Measurements from ENCODE around the gene MAGI3.

MAGI3 gene

GRCh38 chr1:113672491-113672890, 282.2 kb downstream of the MAGI3 start:
- Histone ChIP-seq H3K9ac (ENCODE audit: low read length) (no peak overlapping the region), H3K4me2 (ENCODE audit: low read length) (no peak overlapping the region), H2AFZ (ENCODE audit: low read depth, low read length) (no peak overlapping the region), H3K79me2 (ENCODE audit: low read length) (no peaks in the 10 kb centered on the region), H3K9me3 (ENCODE audit: insufficient read depth, low read length) (no peaks in the 10 kb centered on the region), H3K4me1 (ENCODE audit: low read length) (peaks cover 24% of the 10 kb centered on the region), H3K36me3 (replicated peaks; ENCODE audit: low read depth, low read length) (no peaks in the 10 kb centered on the region), H4K20me1 (ENCODE audit: insufficient read depth, low read length) (no peaks in the 10 kb centered on the region), H3K27me3 (ENCODE audit: low read depth, low read length) (no peaks in the 10 kb centered on the region), H3K27ac (ENCODE audit: low read length) (no peak overlapping the region), H3K4me3 (ENCODE audit: low read length) (no peak overlapping the region)
- TF ChIP-seq, protein P1, sequence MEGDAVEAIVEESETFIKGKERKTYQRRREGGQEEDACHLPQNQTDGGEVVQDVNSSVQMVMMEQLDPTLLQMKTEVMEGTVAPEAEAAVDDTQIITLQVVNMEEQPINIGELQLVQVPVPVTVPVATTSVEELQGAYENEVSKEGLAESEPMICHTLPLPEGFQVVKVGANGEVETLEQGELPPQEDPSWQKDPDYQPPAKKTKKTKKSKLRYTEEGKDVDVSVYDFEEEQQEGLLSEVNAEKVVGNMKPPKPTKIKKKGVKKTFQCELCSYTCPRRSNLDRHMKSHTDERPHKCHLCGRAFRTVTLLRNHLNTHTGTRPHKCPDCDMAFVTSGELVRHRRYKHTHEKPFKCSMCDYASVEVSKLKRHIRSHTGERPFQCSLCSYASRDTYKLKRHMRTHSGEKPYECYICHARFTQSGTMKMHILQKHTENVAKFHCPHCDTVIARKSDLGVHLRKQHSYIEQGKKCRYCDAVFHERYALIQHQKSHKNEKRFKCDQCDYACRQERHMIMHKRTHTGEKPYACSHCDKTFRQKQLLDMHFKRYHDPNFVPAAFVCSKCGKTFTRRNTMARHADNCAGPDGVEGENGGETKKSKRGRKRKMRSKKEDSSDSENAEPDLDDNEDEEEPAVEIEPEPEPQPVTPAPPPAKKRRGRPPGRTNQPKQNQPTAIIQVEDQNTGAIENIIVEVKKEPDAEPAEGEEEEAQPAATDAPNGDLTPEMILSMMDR (IDR thresholded peaks at IDR 0.05; ENCODE audit: low read depth, low read length) = no peak
- no peak for TF ChIP-seq EZH2phosphoT487 (IDR thresholded peaks at IDR 0.05; ENCODE audit: low read depth)

- Histone ChIP-seq H3K27me3 (ENCODE audit: low read depth, low read length) (no peaks in the 10 kb centered on the region), H4K20me1 (ENCODE audit: insufficient read depth, low read length) (no peaks in the 10 kb centered on the region), H3K27ac (ENCODE audit: low read length) (no peak overlapping the region), H3K9ac (ENCODE audit: low read length) (no peak overlapping the region), H3K4me2 (ENCODE audit: low read length) (peak overlapping the region; percentile 35), H3K36me3 (replicated peaks; ENCODE audit: low read depth, low read length) (no peaks in the 10 kb centered on the region), H3K9me3 (ENCODE audit: insufficient read depth, low read length) (no peaks in the 10 kb centered on the region), H3K79me2 (ENCODE audit: low read length) (no peaks in the 10 kb centered on the region), H3K4me1 (ENCODE audit: low read length) (peaks cover 24% of the 10 kb centered on the region), H3K4me3 (ENCODE audit: low read length) (no peak overlapping the region), H2AFZ (ENCODE audit: low read depth, low read length) (no peak overlapping the region)
- TF ChIP-seq, protein P1 (IDR thresholded peaks at IDR 0.05; ENCODE audit: low read depth, low read length) = no peak
- no peak for TF ChIP-seq EZH2phosphoT487 (IDR thresholded peaks at IDR 0.05; ENCODE audit: low read depth)
Observed at GRCh38 chr1:113674591-113674990, 284.3 kb downstream of the MAGI3 start.

GRCh38 chr1:113675302-113675701, 285.0 kb downstream of the MAGI3 start:
- H3K9ac ChIP-seq (ENCODE audit: low read length) = no peak overlapping the region
- peak overlapping the region; percentile 35 for H3K4me2 ChIP-seq (ENCODE audit: low read length)
- no peak overlapping the region for H3K4me3 ChIP-seq (ENCODE audit: low read length)
- H3K79me2 ChIP-seq (ENCODE audit: low read length) = no peaks in the 10 kb centered on the region
- no peaks in the 10 kb centered on the region for H4K20me1 ChIP-seq (ENCODE audit: insufficient read depth, low read length)
- H3K4me1 ChIP-seq (ENCODE audit: low read length) = peaks cover 24% of the 10 kb centered on the region
- no peak overlapping the region for H2AFZ ChIP-seq (ENCODE audit: low read depth, low read length)
- no peaks in the 10 kb centered on the region for H3K36me3 ChIP-seq (replicated peaks; ENCODE audit: low read depth, low read length)
- no peak overlapping the region for H3K27ac ChIP-seq (ENCODE audit: low read length)
- H3K27me3 ChIP-seq (ENCODE audit: low read depth, low read length) = no peaks in the 10 kb centered on the region
- H3K9me3 ChIP-seq (ENCODE audit: insufficient read depth, low read length) = no peaks in the 10 kb centered on the region
- no peak for TF ChIP-seq EZH2phosphoT487 (IDR thresholded peaks at IDR 0.05; ENCODE audit: low read depth)
- TF ChIP-seq, protein P1 (IDR thresholded peaks at IDR 0.05; ENCODE audit: low read depth, low read length) = no peak

- H3K9ac ChIP-seq (ENCODE audit: low read length) = no peak overlapping the region
- no peaks in the 10 kb centered on the region for H4K20me1 ChIP-seq (ENCODE audit: insufficient read depth, low read length)
- peaks cover 24% of the 10 kb centered on the region for H3K4me1 ChIP-seq (ENCODE audit: low read length)
- no peaks in the 10 kb centered on the region for H3K36me3 ChIP-seq (replicated peaks; ENCODE audit: low read depth, low read length)
- H3K4me2 ChIP-seq (ENCODE audit: low read length) = no peak overlapping the region
- no peak overlapping the region for H2AFZ ChIP-seq (ENCODE audit: low read depth, low read length)
- H3K4me3 ChIP-seq (ENCODE audit: low read length) = no peak overlapping the region
- TF ChIP-seq, protein P1 (IDR thresholded peaks at IDR 0.05; ENCODE audit: low read depth, low read length) = no peak
- TF ChIP-seq EZH2phosphoT487 (IDR thresholded peaks at IDR 0.05; ENCODE audit: low read depth) = no peak
- no peaks in the 10 kb centered on the region for H3K9me3 ChIP-seq (ENCODE audit: insufficient read depth, low read length)
- no peak overlapping the region for H3K27ac ChIP-seq (ENCODE audit: low read length)
- H3K27me3 ChIP-seq (ENCODE audit: low read depth, low read length) = no peaks in the 10 kb centered on the region
- H3K79me2 ChIP-seq (ENCODE audit: low read length) = no peaks in the 10 kb centered on the region
Observed at GRCh38 chr1:113676524-113676923, 286.2 kb downstream of the MAGI3 start.

Data from OCI-LY3 (cell line).